Liver (tissue), 3 donors: ENCODE measurements around the gene BCORL1.

Experiments used
- CTCF ChIP-seq: fragments of 150-350 bp; IDR thresholded peaks from 2 replicates; pipeline ENCODE4 v1.5.1; 2017; ENCODE audit warnings: improper control_type of control experiment, low read depth, low read length; ENCODE audit not compliant: missing input control
- FOXA1 ChIP-seq: IDR thresholded peaks from 2 replicates; pipeline ENCODE4 v1.6.1; 2016; ENCODE audit warnings: antibody characterized with exemption
- TF ChIP-seq, protein P1 (sequence below): IDR thresholded peaks from 2 replicates; pipeline ENCODE4 v1.6.1; 2016; ENCODE audit warnings: antibody characterized with exemption, mild to moderate bottlenecking
- TF ChIP-seq, protein P2 (sequence below): IDR thresholded peaks from 2 replicates; pipeline ENCODE4 v1.6.1; 2016; ENCODE audit warnings: antibody characterized with exemption
- donor health status: healthy.
- donor health status: healthy.

- TF ChIP-seq, protein P1, sequence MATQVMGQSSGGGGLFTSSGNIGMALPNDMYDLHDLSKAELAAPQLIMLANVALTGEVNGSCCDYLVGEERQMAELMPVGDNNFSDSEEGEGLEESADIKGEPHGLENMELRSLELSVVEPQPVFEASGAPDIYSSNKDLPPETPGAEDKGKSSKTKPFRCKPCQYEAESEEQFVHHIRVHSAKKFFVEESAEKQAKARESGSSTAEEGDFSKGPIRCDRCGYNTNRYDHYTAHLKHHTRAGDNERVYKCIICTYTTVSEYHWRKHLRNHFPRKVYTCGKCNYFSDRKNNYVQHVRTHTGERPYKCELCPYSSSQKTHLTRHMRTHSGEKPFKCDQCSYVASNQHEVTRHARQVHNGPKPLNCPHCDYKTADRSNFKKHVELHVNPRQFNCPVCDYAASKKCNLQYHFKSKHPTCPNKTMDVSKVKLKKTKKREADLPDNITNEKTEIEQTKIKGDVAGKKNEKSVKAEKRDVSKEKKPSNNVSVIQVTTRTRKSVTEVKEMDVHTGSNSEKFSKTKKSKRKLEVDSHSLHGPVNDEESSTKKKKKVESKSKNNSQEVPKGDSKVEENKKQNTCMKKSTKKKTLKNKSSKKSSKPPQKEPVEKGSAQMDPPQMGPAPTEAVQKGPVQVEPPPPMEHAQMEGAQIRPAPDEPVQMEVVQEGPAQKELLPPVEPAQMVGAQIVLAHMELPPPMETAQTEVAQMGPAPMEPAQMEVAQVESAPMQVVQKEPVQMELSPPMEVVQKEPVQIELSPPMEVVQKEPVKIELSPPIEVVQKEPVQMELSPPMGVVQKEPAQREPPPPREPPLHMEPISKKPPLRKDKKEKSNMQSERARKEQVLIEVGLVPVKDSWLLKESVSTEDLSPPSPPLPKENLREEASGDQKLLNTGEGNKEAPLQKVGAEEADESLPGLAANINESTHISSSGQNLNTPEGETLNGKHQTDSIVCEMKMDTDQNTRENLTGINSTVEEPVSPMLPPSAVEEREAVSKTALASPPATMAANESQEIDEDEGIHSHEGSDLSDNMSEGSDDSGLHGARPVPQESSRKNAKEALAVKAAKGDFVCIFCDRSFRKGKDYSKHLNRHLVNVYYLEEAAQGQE, result no peak
- TF ChIP-seq CTCF (no peak), FOXA1 (no peak)
- TF ChIP-seq, protein P2, sequence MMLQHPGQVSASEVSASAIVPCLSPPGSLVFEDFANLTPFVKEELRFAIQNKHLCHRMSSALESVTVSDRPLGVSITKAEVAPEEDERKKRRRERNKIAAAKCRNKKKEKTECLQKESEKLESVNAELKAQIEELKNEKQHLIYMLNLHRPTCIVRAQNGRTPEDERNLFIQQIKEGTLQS, result no peak
These were observed 67.4 kb downstream of the BCORL1 start for GRCh38 chrX:130049821-130050220.
